ENCODE results near the gene N4BP2.

Gene N4BP2

GRCh38 chr4:40194602-40195161, 138.0 kb downstream of the N4BP2 start:
- peak; percentile 57 for DNase-seq (ENCODE audit: low spot score)
- peak overlapping the region; percentile 95 for H3K4me3 Mint-ChIP-seq
- peaks cover 60% of the 10 kb centered on the region for H3K4me1 Mint-ChIP-seq (ENCODE audit: low read depth)
- H3K27ac Mint-ChIP-seq: peak overlapping the region; percentile 97
- no peaks in the 10 kb centered on the region for H3K27me3 Mint-ChIP-seq (ENCODE audit: low read depth)
- H3K36me3 Mint-ChIP-seq (ENCODE audit: low read depth): peaks cover 36% of the 10 kb centered on the region
- no peaks in the 10 kb centered on the region for H3K9me3 Mint-ChIP-seq

GRCh38 chr4:40195182-40196177, 138.8 kb downstream of the N4BP2 start:
- H3K9me3 Mint-ChIP-seq: no peaks in the 10 kb centered on the region
- H3K27me3 Mint-ChIP-seq (ENCODE audit: low read depth): no peaks in the 10 kb centered on the region
- H3K4me1 Mint-ChIP-seq (ENCODE audit: low read depth): peaks cover 58% of the 10 kb centered on the region
- no peak for DNase-seq (ENCODE audit: low spot score)
- peak overlapping the region; percentile 95 for H3K4me3 Mint-ChIP-seq
- peaks cover 43% of the 10 kb centered on the region for H3K36me3 Mint-ChIP-seq (ENCODE audit: low read depth)
- peak overlapping the region; percentile 97 for H3K27ac Mint-ChIP-seq

GRCh38 chr4:40196272-40196671, 139.6 kb downstream of the N4BP2 start:
- no peaks in the 10 kb centered on the region for H3K27me3 Mint-ChIP-seq (ENCODE audit: low read depth)
- peak overlapping the region; percentile 97 for H3K27ac Mint-ChIP-seq
- peak overlapping the region; percentile 95 for H3K4me3 Mint-ChIP-seq
- peaks cover 50% of the 10 kb centered on the region for H3K36me3 Mint-ChIP-seq (ENCODE audit: low read depth)
- no peak for DNase-seq (ENCODE audit: low spot score)
- H3K9me3 Mint-ChIP-seq: no peaks in the 10 kb centered on the region
- H3K4me1 Mint-ChIP-seq (ENCODE audit: low read depth): peaks cover 57% of the 10 kb centered on the region

GRCh38 chr4:40196724-40197281, 140.2 kb downstream of the N4BP2 start, which contains the start of gene RHOH:
TSS of gene RHOH (plus strand) at chr4:40197031. CDS start at chr4:40243387, 46,356 bp downstream.
- H3K27ac Mint-ChIP-seq: peak within 1 kb of the TSS; percentile 97
- peak within 1 kb of the TSS; percentile 95 for H3K4me3 Mint-ChIP-seq
- no peaks in the 10 kb centered on the region for H3K27me3 Mint-ChIP-seq (ENCODE audit: low read depth)
- H3K9me3 Mint-ChIP-seq: no peaks in the 10 kb centered on the region
- H3K4me1 Mint-ChIP-seq (ENCODE audit: low read depth): peaks cover 54% of the 10 kb centered on the region
- H3K36me3 Mint-ChIP-seq (ENCODE audit: low read depth): peaks cover 54% of the 10 kb centered on the region
- DNase-seq (ENCODE audit: low spot score): peak; percentile 77

- DNase-seq (ENCODE audit: low spot score): no peak
- Mint-ChIP-seq H3K27me3 (ENCODE audit: low read depth) (no peaks in the 10 kb centered on the region), H3K27ac (peak overlapping the region; percentile 97), H3K36me3 (ENCODE audit: low read depth) (peaks cover 63% of the 10 kb centered on the region), H3K9me3 (no peaks in the 10 kb centered on the region), H3K4me1 (ENCODE audit: low read depth) (peaks cover 49% of the 10 kb centered on the region), H3K4me3 (peak overlapping the region; percentile 95)
Observed at GRCh38 chr4:40197879-40198689, 141.4 kb downstream of the N4BP2 start.

GRCh38 chr4:40199179-40199670, 142.6 kb downstream of the N4BP2 start:
- Mint-ChIP-seq H3K27me3 (ENCODE audit: low read depth) (no peaks in the 10 kb centered on the region), H3K9me3 (no peaks in the 10 kb centered on the region), H3K4me1 (ENCODE audit: low read depth) (peaks cover 49% of the 10 kb centered on the region), H3K36me3 (ENCODE audit: low read depth) (peaks cover 73% of the 10 kb centered on the region), H3K27ac (peak overlapping the region; percentile 97), H3K4me3 (peak overlapping the region; percentile 95)
- DNase-seq (ENCODE audit: low spot score): no peak

- H3K27me3 Mint-ChIP-seq (ENCODE audit: low read depth): no peaks in the 10 kb centered on the region
- DNase-seq (ENCODE audit: low spot score): peak; percentile 82
- peaks cover 49% of the 10 kb centered on the region for H3K4me1 Mint-ChIP-seq (ENCODE audit: low read depth)
- H3K9me3 Mint-ChIP-seq: no peaks in the 10 kb centered on the region
- H3K27ac Mint-ChIP-seq: peak overlapping the region; percentile 97
- H3K36me3 Mint-ChIP-seq (ENCODE audit: low read depth): peaks cover 78% of the 10 kb centered on the region
- H3K4me3 Mint-ChIP-seq: peak overlapping the region; percentile 95
Observed at GRCh38 chr4:40199999-40200874, 143.6 kb downstream of the N4BP2 start.

GRCh38 chr4:40200875-40201801, 144.5 kb downstream of the N4BP2 start:
- H3K9me3 Mint-ChIP-seq: no peaks in the 10 kb centered on the region
- no peaks in the 10 kb centered on the region for H3K27me3 Mint-ChIP-seq (ENCODE audit: low read depth)
- DNase-seq (ENCODE audit: low spot score): no peak
- peaks cover 47% of the 10 kb centered on the region for H3K4me1 Mint-ChIP-seq (ENCODE audit: low read depth)
- peak overlapping the region; percentile 97 for H3K27ac Mint-ChIP-seq
- peak overlapping the region; percentile 95 for H3K4me3 Mint-ChIP-seq
- peaks cover 81% of the 10 kb centered on the region for H3K36me3 Mint-ChIP-seq (ENCODE audit: low read depth)

GRCh38 chr4:40201898-40202297, 145.2 kb downstream of the N4BP2 start:
- no peak for DNase-seq (ENCODE audit: low spot score)
- H3K4me3 Mint-ChIP-seq: peak overlapping the region; percentile 95
- peaks cover 48% of the 10 kb centered on the region for H3K4me1 Mint-ChIP-seq (ENCODE audit: low read depth)
- H3K27ac Mint-ChIP-seq: peak overlapping the region; percentile 97
- no peaks in the 10 kb centered on the region for H3K9me3 Mint-ChIP-seq
- no peaks in the 10 kb centered on the region for H3K27me3 Mint-ChIP-seq (ENCODE audit: low read depth)
- H3K36me3 Mint-ChIP-seq (ENCODE audit: low read depth): peaks cover 81% of the 10 kb centered on the region

- peak overlapping the region; percentile 97 for H3K27ac Mint-ChIP-seq
- peaks cover 82% of the 10 kb centered on the region for H3K36me3 Mint-ChIP-seq (ENCODE audit: low read depth)
- peaks cover 52% of the 10 kb centered on the region for H3K4me1 Mint-ChIP-seq (ENCODE audit: low read depth)
- peak overlapping the region; percentile 95 for H3K4me3 Mint-ChIP-seq
- H3K9me3 Mint-ChIP-seq: no peaks in the 10 kb centered on the region
- DNase-seq (ENCODE audit: low spot score): no peak
- H3K27me3 Mint-ChIP-seq (ENCODE audit: low read depth): no peaks in the 10 kb centered on the region
Observed at GRCh38 chr4:40202474-40202873, 145.8 kb downstream of the N4BP2 start.

- H3K36me3 Mint-ChIP-seq (ENCODE audit: low read depth): peaks cover 73% of the 10 kb centered on the region
- DNase-seq (ENCODE audit: low spot score): no peak
Observed at GRCh38 chr4:40204507-40205258, 148.0 kb downstream of the N4BP2 start.

More at GRCh38 chr4:40204507-40205258, 148.0 kb downstream of the N4BP2 start:
- no peaks in the 10 kb centered on the region for H3K27me3 Mint-ChIP-seq (ENCODE audit: low read depth)
- H3K9me3 Mint-ChIP-seq: no peaks in the 10 kb centered on the region
- peak overlapping the region; percentile 95 for H3K4me3 Mint-ChIP-seq
- H3K27ac Mint-ChIP-seq: peak overlapping the region; percentile 88
- peaks cover 63% of the 10 kb centered on the region for H3K4me1 Mint-ChIP-seq (ENCODE audit: low read depth)

Measured in T-helper 2 cell treated with Interferon-gamma antibody and Interleukin-4, amounts not matched to agents 5 μg/mL and 100 μg/mL, for 36 hours (primary cell).